GM12891 (cell line): Measurements from ENCODE around the gene SLC25A21.

ENCODE experiments used
- DNase-seq: peaks from one replicate; pipeline ENCODE4 v3.0.0; 2011; ENCODE audit warnings: low spot score; ENCODE audit not compliant: insufficient read length
- FAIRE-seq: peaks from 2 replicates; lab custom pipeline; 2011; peaks lifted over from hg19 to GRCh38; lab: Jason Lieb, UNC
- PAX5 ChIP-seq: IDR thresholded peaks from 2 replicates; pipeline ENCODE4 v1.6.1; 2011; ENCODE audit warnings: low read length, moderate library complexity, mild to moderate bottlenecking; ENCODE audit not compliant: insufficient read depth, severe bottlenecking
- POLR2A ChIP-seq: IDR thresholded peaks from 2 replicates; pipeline ENCODE4 v1.6.1; 2011; ENCODE audit warnings: low read depth, low read length, control low read depth
- POLR2AphosphoS5 ChIP-seq: IDR thresholded peaks from 2 replicates; pipeline ENCODE4 v1.6.1; 2011; ENCODE audit warnings: low read depth, low read length, control low read depth
- POU2F2 ChIP-seq: IDR thresholded peaks from 2 replicates; pipeline ENCODE4 v1.6.1; 2011; ENCODE audit warnings: low read depth, mild to moderate bottlenecking, control low read depth, low read length, moderate library complexity
- SPI1 ChIP-seq: IDR thresholded peaks from 2 replicates; pipeline ENCODE4 v1.6.1; 2011; ENCODE audit warnings: low read depth, low read length, control low read depth
- TAF1 ChIP-seq: IDR thresholded peaks from 2 replicates; pipeline ENCODE4 v1.6.1; 2011; ENCODE audit warnings: low read depth, low read length, control low read depth

Gene SLC25A21

GRCh38 chr14:36653962-36654793 lies 518.2 kb downstream of the SLC25A21 start:
- DNase-seq (no peak), FAIRE-seq (no peak)
- TF ChIP-seq TAF1 (no peak), PAX5 (no peak), POU2F2 (no peak)

- DNase-seq (no peak), FAIRE-seq (no peak)
- TF ChIP-seq TAF1 = no peak
- TF ChIP-seq SPI1 = no peak
- no peak for TF ChIP-seq POLR2AphosphoS5
- no peak for TF ChIP-seq POLR2A
- TF ChIP-seq PAX5 = no peak
- TF ChIP-seq POU2F2 = no peak
Measured at GRCh38 chr14:36653413-36653812, 519.0 kb downstream of the SLC25A21 start.

GRCh38 chr14:36652542-36653201 lies 519.7 kb downstream of the SLC25A21 start:
- FAIRE-seq (no peak), DNase-seq (no peak)
- TF ChIP-seq POLR2AphosphoS5 (no peak), POU2F2 (no peak), TAF1 (no peak)

GRCh38 chr14:36649872-36650650 lies 522.3 kb downstream of the SLC25A21 start:
- FAIRE-seq (no peak), DNase-seq (no peak)
- TF ChIP-seq POLR2AphosphoS5 = no peak

GRCh38 chr14:36647824-36648753 lies 524.3 kb downstream of the SLC25A21 start:
- DNase-seq (no peak), FAIRE-seq (no peak)
- TF ChIP-seq TAF1 = no peak
- no peak for TF ChIP-seq POU2F2
- TF ChIP-seq SPI1 = no peak
- no peak for TF ChIP-seq POLR2A
- TF ChIP-seq POLR2AphosphoS5 = no peak
- no peak for TF ChIP-seq PAX5

- DNase-seq = no peak
- TF ChIP-seq SPI1 (no peak), POLR2A (no peak), POLR2AphosphoS5 (no peak), TAF1 (no peak), POU2F2 (no peak), PAX5 (no peak)
- FAIRE-seq = no peak
Measured at GRCh38 chr14:36647417-36647823, 525.0 kb downstream of the SLC25A21 start.

GRCh38 chr14:36646664-36647416 lies 525.6 kb downstream of the SLC25A21 start:
- TF ChIP-seq POLR2A = no peak
- TF ChIP-seq TAF1 = no peak
- no peak for TF ChIP-seq PAX5
- TF ChIP-seq POLR2AphosphoS5 = no peak
- TF ChIP-seq SPI1 = no peak
- no peak for TF ChIP-seq POU2F2
- no peak for FAIRE-seq
- no peak for DNase-seq

GRCh38 chr14:36633580-36633979 lies 538.8 kb downstream of the SLC25A21 start:
- FAIRE-seq = no peak
- TF ChIP-seq PAX5 (no peak), POLR2AphosphoS5 (no peak), POU2F2 (no peak), TAF1 (no peak), SPI1 (no peak), POLR2A (no peak)
- DNase-seq = no peak
